ENCODE results near the gene FOLR1.

FOLR1 gene

GRCh38 chr11:72242141-72242540 lies 50.2 kb downstream of the FOLR1 start:
- H3K79me2 ChIP-seq (ENCODE audit: low read length), result no peaks in the 10 kb centered on the region
- no peak overlapping the region for H2AFZ ChIP-seq (ENCODE audit: low read length)
- peaks cover 38% of the 10 kb centered on the region for H3K27me3 ChIP-seq (replicated peaks; ENCODE audit: insufficient read depth, low read length)
- no peaks in the 10 kb centered on the region for H3K9me2 ChIP-seq (replicated peaks; ENCODE audit: insufficient read depth, low read length)
- H3K4me3 ChIP-seq (ENCODE audit: low read length), result no peak overlapping the region
- no peak overlapping the region for H3K27ac ChIP-seq (ENCODE audit: low read length)
- no peaks in the 10 kb centered on the region for H3K9me3 ChIP-seq (replicated peaks; ENCODE audit: insufficient read depth, low read length)
- DNase-seq, result no peak
- no peak overlapping the region for H3K4me2 ChIP-seq (ENCODE audit: low read depth, low read length)
- H3F3A ChIP-seq (ENCODE audit: insufficient read depth, low read length), result no peaks in the 10 kb centered on the region
- no peak overlapping the region for H3K9ac ChIP-seq (ENCODE audit: low read length)
- H3K36me3 ChIP-seq (replicated peaks; ENCODE audit: insufficient read depth, low read length), result no peaks in the 10 kb centered on the region
- no peaks in the 10 kb centered on the region for H4K20me1 ChIP-seq (ENCODE audit: insufficient read depth, low read length)
- H3K4me1 ChIP-seq (ENCODE audit: low read length), result no peaks in the 10 kb centered on the region
- TF ChIP-seq CTCF (IDR thresholded peaks at IDR 0.05; ENCODE audit: low read length) (no peak), EZH2phosphoT487 (IDR thresholded peaks at IDR 0.05; ENCODE audit: low read length) (no peak), EZH2 (optimal IDR thresholded peaks at IDR 0.05; ENCODE audit: low read depth, low read length) (no peak)

GRCh38 chr11:72243173-72244059 lies 51.5 kb downstream of the FOLR1 start:
- no peak for DNase-seq
- no peaks in the 10 kb centered on the region for H3K9me2 ChIP-seq (replicated peaks; ENCODE audit: insufficient read depth, low read length)
- no peak overlapping the region for H3K9ac ChIP-seq (ENCODE audit: low read length)
- no peaks in the 10 kb centered on the region for H3F3A ChIP-seq (ENCODE audit: insufficient read depth, low read length)
- H3K27me3 ChIP-seq (replicated peaks; ENCODE audit: insufficient read depth, low read length), result peaks cover 38% of the 10 kb centered on the region
- no peak overlapping the region for H3K4me3 ChIP-seq (ENCODE audit: low read length)
- no peak overlapping the region for H3K4me2 ChIP-seq (ENCODE audit: low read depth, low read length)
- H4K20me1 ChIP-seq (ENCODE audit: insufficient read depth, low read length), result no peaks in the 10 kb centered on the region
- no peaks in the 10 kb centered on the region for H3K79me2 ChIP-seq (ENCODE audit: low read length)
- H3K9me3 ChIP-seq (replicated peaks; ENCODE audit: insufficient read depth, low read length), result no peaks in the 10 kb centered on the region
- H3K27ac ChIP-seq (ENCODE audit: low read length), result no peak overlapping the region
- H2AFZ ChIP-seq (ENCODE audit: low read length), result no peak overlapping the region
- TF ChIP-seq EZH2 (optimal IDR thresholded peaks at IDR 0.05; ENCODE audit: low read depth, low read length) (no peak), EZH2phosphoT487 (IDR thresholded peaks at IDR 0.05; ENCODE audit: low read length) (no peak), CTCF (IDR thresholded peaks at IDR 0.05; ENCODE audit: low read length) (no peak)
- H3K36me3 ChIP-seq (replicated peaks; ENCODE audit: insufficient read depth, low read length), result no peaks in the 10 kb centered on the region
- no peaks in the 10 kb centered on the region for H3K4me1 ChIP-seq (ENCODE audit: low read length)

GRCh38 chr11:72244060-72244360 lies 52.1 kb downstream of the FOLR1 start, which contains the start of gene PHOX2A:
Gene PHOX2A, minus strand, starts transcription at chr11:72244176. Its CDS starts 172 bp downstream, at chr11:72244004.
- Histone ChIP-seq H3K27ac (ENCODE audit: low read length) (no peak within 1 kb of the TSS), H4K20me1 (ENCODE audit: insufficient read depth, low read length) (no peaks in the 10 kb centered on the region), H3K9me3 (replicated peaks; ENCODE audit: insufficient read depth, low read length) (no peaks in the 10 kb centered on the region), H3K27me3 (replicated peaks; ENCODE audit: insufficient read depth, low read length) (peaks cover 36% of the 10 kb centered on the region), H3K4me3 (ENCODE audit: low read length) (no peak within 1 kb of the TSS), H3K4me1 (ENCODE audit: low read length) (no peaks in the 10 kb centered on the region), H3K9ac (ENCODE audit: low read length) (no peak within 1 kb of the TSS), H3K79me2 (ENCODE audit: low read length) (no peaks in the 10 kb centered on the region), H3K36me3 (replicated peaks; ENCODE audit: insufficient read depth, low read length) (no peaks in the 10 kb centered on the region), H3F3A (ENCODE audit: insufficient read depth, low read length) (no peaks in the 10 kb centered on the region), H2AFZ (ENCODE audit: low read length) (no peak within 1 kb of the TSS), H3K4me2 (ENCODE audit: low read depth, low read length) (no peak within 1 kb of the TSS), H3K9me2 (replicated peaks; ENCODE audit: insufficient read depth, low read length) (no peaks in the 10 kb centered on the region)
- DNase-seq, result no peak
- no peak for TF ChIP-seq EZH2phosphoT487 (IDR thresholded peaks at IDR 0.05; ENCODE audit: low read length)
- TF ChIP-seq CTCF (IDR thresholded peaks at IDR 0.05; ENCODE audit: low read length), result no peak
- no peak for TF ChIP-seq EZH2 (optimal IDR thresholded peaks at IDR 0.05; ENCODE audit: low read depth, low read length)

Data from MM.1S (cell line).